KMS-11 (cell line): ENCODE results near the gene LRCOL1.

Experiments used
- H2AFZ ChIP-seq: fragments of 200-600 bp; sonication (generic); 2 replicates; pipeline ENCODE4 v1.6.1; 2016; ENCODE audit warnings: antibody characterized with exemption, mixed run types, low read depth
- H3K27ac ChIP-seq: fragments of 200-600 bp; sonication (generic); 2 replicates; pipeline ENCODE4 v1.6.1; 2016; ENCODE audit warnings: mild to moderate bottlenecking, mixed run types
- H3K27me3 ChIP-seq: fragments of 200-600 bp; sonication (generic); 2 replicates; pipeline ENCODE4 v1.6.1; 2017; ENCODE audit warnings: mild to moderate bottlenecking, low read depth, mixed run types, moderate library complexity; ENCODE audit not compliant: insufficient read depth
- H3K36me3 ChIP-seq: fragments of 200-600 bp; sonication (generic); 2 replicates; pipeline ENCODE4 v1.6.1; 2017; ENCODE audit warnings: mild to moderate bottlenecking, mixed run types; ENCODE audit not compliant: insufficient read depth
- H3K4me1 ChIP-seq: fragments of 200-600 bp; sonication (generic); 2 replicates; pipeline ENCODE4 v1.6.1; 2016; ENCODE audit warnings: mild to moderate bottlenecking, low read depth, mixed run types; ENCODE audit not compliant: poor library complexity, severe bottlenecking
- H3K4me2 ChIP-seq: fragments of 200-600 bp; sonication (generic); 2 replicates; pipeline ENCODE4 v1.7.0; 2016; ENCODE audit warnings: mild to moderate bottlenecking, mixed run types
- H3K4me3 ChIP-seq: fragments of 200-600 bp; sonication (generic); IDR thresholded peaks from 2 replicates; pipeline ENCODE4 v1.6.1; 2017; ENCODE audit warnings: low read depth, low read length, mixed read lengths; ENCODE audit not compliant: insufficient read depth
- H3K79me2 ChIP-seq: fragments of 200-600 bp; sonication (generic); 2 replicates; pipeline ENCODE4 v1.6.1; 2016; ENCODE audit warnings: low read depth, mixed run types; ENCODE audit not compliant: insufficient read depth
- H3K9ac ChIP-seq: fragments of 200-600 bp; sonication (generic); 2 replicates; pipeline ENCODE4 v1.6.1; 2016; ENCODE audit warnings: mild to moderate bottlenecking, mixed run types
- H4K20me1 ChIP-seq: fragments of 200-600 bp; sonication (generic); 2 replicates; pipeline ENCODE4 v1.6.1; 2016; ENCODE audit warnings: mild to moderate bottlenecking, mixed run types; ENCODE audit not compliant: insufficient read depth
- TF ChIP-seq, protein P1 (sequence below): fragments of 200-600 bp; sonication (generic); conservative IDR thresholded peaks from 2 replicates; pipeline ENCODE4 v1.6.1; 2017; ENCODE audit warnings: low read depth, mild to moderate bottlenecking, antibody characterized with exemption, low read length, moderate library complexity, mixed read lengths

Gene LRCOL1

DNA sequence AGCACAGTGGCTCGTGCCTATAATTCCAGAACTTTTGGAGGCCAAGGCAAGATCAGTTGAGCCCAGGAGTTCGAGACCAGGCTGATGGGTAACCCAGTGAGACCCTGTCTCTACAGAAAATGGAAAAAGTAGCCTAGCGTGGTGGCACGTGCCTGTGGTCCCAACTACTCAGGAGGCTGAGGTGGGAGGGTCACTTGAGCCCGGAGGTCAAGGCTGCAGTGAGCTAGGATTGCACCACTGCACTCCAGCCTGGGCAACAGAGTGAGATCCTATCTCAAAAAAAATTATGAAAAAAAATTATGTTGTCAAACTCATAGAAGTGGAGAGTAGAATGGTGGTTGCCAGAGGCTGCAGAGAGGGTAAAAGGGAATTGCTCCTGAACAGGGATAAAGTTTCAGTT, 3.6 kb upstream of the LRCOL1 start:
- Histone ChIP-seq H3K36me3 (no peaks in the 10 kb centered on the region), H3K4me1 (no peaks in the 10 kb centered on the region), H3K4me3 (no peak overlapping the region), H3K79me2 (no peaks in the 10 kb centered on the region), H4K20me1 (no peaks in the 10 kb centered on the region), H3K9ac (no peak overlapping the region), H2AFZ (no peak overlapping the region), H3K27ac (no peak overlapping the region), H3K4me2 (no peak overlapping the region), H3K27me3 (peaks cover 4% of the 10 kb centered on the region; the same call in 1 of the 2 replicates)
- TF ChIP-seq, protein P1, sequence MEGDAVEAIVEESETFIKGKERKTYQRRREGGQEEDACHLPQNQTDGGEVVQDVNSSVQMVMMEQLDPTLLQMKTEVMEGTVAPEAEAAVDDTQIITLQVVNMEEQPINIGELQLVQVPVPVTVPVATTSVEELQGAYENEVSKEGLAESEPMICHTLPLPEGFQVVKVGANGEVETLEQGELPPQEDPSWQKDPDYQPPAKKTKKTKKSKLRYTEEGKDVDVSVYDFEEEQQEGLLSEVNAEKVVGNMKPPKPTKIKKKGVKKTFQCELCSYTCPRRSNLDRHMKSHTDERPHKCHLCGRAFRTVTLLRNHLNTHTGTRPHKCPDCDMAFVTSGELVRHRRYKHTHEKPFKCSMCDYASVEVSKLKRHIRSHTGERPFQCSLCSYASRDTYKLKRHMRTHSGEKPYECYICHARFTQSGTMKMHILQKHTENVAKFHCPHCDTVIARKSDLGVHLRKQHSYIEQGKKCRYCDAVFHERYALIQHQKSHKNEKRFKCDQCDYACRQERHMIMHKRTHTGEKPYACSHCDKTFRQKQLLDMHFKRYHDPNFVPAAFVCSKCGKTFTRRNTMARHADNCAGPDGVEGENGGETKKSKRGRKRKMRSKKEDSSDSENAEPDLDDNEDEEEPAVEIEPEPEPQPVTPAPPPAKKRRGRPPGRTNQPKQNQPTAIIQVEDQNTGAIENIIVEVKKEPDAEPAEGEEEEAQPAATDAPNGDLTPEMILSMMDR, result no peak

GRCh38 chr12:132611620-132612019, 1.2 kb upstream of the LRCOL1 start:
- Histone ChIP-seq H3K4me3 (no peak overlapping the region), H3K27ac (no peak overlapping the region), H3K79me2 (no peaks in the 10 kb centered on the region), H3K36me3 (no peaks in the 10 kb centered on the region), H3K27me3 (peaks cover 10% of the 10 kb centered on the region; the same call in 1 of the 2 replicates), H4K20me1 (no peaks in the 10 kb centered on the region), H3K4me2 (no peak overlapping the region), H2AFZ (no peak overlapping the region), H3K9ac (no peak overlapping the region), H3K4me1 (no peaks in the 10 kb centered on the region)
- TF ChIP-seq, protein P1, result no peak

GRCh38 chr12:132610866-132611602, 652 bp upstream of the LRCOL1 start:
- Histone ChIP-seq H3K9ac (no peak overlapping the region), H3K4me2 (no peak overlapping the region), H3K4me1 (no peaks in the 10 kb centered on the region)

DNA sequence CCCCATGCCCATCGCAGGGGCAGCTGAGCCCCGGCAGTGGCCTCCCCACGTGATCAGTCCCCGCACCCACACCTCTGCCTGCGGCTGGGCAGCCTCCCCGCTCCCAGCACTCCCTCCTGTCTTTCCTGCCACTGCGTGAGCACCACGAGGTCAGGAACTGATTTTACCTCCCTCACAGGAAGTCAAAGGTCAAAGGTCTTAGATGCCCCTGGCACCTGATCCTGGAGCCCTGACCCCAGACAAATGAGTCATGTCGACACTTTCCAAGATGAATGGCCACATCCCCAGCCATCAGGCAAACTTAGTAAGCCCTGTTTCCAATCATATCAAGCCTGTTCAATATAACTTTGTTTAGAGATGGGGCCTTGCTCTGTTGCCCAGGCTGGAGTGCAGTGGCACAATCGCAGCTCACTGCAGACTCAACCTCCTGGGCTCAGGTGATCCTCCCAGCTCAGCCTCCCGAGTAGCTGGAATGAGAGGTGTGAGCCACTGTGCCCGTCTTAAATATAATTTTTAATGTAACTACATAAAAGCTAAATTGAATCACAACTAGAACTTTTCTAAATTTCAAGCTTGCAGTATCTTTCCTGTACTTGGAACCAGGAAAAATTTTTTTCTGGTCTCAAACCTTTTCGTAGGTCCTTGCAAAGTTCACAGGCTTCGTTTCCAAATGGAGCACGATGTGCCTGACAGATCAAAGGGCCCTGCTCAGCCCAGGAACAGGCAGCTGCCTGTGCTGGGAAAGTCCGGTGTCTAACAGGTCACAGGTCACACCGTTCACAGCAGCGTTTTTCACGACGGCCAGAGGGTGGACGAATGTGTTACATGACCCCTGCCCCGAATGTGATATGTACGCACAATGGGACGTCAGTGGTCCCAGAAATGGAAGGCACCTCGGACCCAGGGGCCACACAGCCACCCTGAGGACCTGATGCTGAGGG, 1.9 kb downstream of the LRCOL1 start:
- H3K27me3 ChIP-seq, result peaks cover 10% of the 10 kb centered on the region; the same call in 1 of the 2 replicates
- H3K4me2 ChIP-seq, result no peak overlapping the region
- TF ChIP-seq, protein P1, result no peak
- H3K36me3 ChIP-seq, result no peaks in the 10 kb centered on the region
- no peaks in the 10 kb centered on the region for H3K4me1 ChIP-seq
- no peak overlapping the region for H2AFZ ChIP-seq
- no peak overlapping the region for H3K9ac ChIP-seq
- H3K4me3 ChIP-seq, result no peak overlapping the region
- H4K20me1 ChIP-seq, result no peaks in the 10 kb centered on the region
- no peak overlapping the region for H3K27ac ChIP-seq
- no peaks in the 10 kb centered on the region for H3K79me2 ChIP-seq

More at GRCh38 chr12:132610866-132611602, 652 bp upstream of the LRCOL1 start:
- TF ChIP-seq, protein P1, result no peak
- H3K4me3 ChIP-seq, result no peak overlapping the region
- peaks cover 10% of the 10 kb centered on the region; the same call in 1 of the 2 replicates for H3K27me3 ChIP-seq
- no peaks in the 10 kb centered on the region for H4K20me1 ChIP-seq
- no peaks in the 10 kb centered on the region for H3K36me3 ChIP-seq
- H3K79me2 ChIP-seq, result no peaks in the 10 kb centered on the region
- H3K27ac ChIP-seq, result no peak overlapping the region
- H2AFZ ChIP-seq, result no peak overlapping the region
